Medulla oblongata (tissue), 1 donor: ENCODE measurements around the gene ZDHHC1.
A peak's percentile ranks its signal among the peaks of the same experiment; 100 is the strongest.
"Not testable (repeated sequence)": the region's sequence is repeated elsewhere in the genome, so short reads cannot be mapped to it uniquely, and the experiment has no call there.

ENCODE experiments used
- DNase-seq: peaks from one replicate; pipeline ENCODE4 v3.0.0-alpha.2; 2015; ENCODE audit errors: extremely low spot score

The ZDHHC1 gene

DNA sequence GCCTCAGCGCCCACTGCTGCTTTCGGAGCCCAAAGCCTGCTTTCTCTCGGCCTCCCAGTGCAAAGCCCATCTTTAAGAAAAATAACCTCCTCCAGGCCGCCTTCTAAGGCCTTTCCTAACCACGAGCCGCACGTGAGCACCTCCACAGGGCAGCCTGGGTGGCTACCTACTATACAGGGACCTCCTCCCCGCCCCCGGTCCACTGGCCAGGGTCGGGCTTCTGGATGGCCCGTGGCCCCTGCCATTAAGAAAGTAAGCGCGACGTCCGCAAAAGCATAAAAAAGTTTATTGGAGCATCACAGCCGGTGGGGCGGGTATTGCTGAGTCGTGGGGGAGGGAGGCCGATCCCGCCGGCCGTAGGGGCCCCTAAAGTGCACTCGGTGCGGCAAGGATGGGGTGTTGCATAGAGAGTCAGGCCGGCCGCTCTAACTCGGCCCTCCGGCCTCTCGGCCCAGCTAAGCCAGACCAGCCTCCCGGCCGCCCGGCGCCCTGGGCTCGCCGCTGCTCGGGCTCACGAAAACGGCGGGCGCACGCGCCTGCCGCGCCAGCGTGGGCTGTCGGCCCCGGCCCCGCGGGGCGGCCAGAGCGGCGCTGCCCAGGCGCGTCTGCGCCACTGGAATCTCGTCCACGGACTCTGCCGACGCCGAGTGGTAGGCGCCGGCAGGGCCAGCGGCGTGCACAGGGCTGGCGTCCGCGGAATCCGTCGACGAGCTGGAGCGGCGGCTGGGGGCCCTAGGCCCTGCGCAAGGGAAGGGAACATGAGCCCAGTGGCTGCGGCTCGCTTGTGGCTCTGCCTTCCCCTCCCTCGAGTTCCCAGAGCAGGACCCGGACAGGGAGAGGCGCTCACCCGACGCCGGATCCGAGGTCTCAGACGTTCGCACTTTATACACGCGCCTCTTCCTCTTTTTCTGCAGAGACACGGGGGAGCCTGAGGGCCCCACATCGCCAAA, 21.8 kb downstream of the ZDHHC1 start:
- peak; percentile 49 for DNase-seq

DNA sequence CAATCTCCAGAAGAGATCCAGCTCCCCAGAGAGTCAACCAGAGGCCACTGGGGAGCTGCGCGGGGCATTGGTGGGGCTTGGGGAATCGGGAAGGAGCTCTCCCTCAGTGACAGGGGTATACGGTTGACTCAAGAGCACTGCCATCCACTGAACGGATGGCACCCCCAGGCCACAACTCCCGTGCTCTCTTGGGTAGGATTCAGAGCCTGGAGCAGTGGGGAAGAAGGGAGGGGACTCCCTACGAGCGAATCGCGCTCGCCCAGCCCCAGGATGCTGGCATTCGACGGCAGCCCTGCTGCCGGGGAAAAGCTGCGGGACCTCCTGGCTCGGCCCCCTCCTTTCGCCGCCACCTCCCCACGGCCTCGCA, 22.5 kb downstream of the ZDHHC1 start:
- peak; percentile 33 for DNase-seq

DNA sequence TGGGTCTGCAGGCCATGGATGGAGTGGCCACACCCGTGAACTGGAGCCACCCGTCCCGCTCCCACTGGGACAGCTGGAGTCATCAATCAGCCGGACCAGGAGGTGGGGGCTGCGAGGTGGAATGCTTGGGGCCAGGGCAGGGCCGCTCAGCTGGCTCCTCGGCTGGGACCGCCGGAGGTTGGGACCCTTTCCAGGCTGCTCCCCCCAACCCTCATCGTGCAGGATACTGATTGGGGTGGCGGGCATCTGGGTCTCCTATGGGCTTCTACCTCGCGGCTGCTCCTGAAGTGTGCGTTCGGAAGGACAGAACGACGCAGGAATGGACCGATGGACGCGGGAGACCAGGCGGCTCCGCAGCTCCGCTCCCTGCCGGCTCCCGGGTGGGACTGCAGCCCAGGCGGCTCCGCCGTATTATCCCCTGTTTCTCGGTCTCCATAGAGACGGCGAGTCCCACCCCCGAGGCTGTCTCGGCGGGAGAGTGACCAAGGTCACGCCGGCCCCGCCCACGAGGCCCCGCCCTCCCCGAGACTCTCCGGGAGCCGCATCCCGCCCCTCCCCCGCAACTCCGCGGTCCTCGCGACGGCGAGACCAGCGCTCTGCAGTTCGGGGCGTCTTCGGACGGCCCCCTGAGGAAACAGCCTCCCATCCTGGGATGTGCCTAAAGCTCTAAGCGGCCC, 23.0 kb downstream of the ZDHHC1 start, which contains the start of gene TPPP3:
Gene TPPP3, minus strand, starts transcription at position 388 of the 677 bp plus-strand sequence. CDS start 2,387 bp downstream, outside the sequence.
- peak; percentile 89 for DNase-seq

DNA sequence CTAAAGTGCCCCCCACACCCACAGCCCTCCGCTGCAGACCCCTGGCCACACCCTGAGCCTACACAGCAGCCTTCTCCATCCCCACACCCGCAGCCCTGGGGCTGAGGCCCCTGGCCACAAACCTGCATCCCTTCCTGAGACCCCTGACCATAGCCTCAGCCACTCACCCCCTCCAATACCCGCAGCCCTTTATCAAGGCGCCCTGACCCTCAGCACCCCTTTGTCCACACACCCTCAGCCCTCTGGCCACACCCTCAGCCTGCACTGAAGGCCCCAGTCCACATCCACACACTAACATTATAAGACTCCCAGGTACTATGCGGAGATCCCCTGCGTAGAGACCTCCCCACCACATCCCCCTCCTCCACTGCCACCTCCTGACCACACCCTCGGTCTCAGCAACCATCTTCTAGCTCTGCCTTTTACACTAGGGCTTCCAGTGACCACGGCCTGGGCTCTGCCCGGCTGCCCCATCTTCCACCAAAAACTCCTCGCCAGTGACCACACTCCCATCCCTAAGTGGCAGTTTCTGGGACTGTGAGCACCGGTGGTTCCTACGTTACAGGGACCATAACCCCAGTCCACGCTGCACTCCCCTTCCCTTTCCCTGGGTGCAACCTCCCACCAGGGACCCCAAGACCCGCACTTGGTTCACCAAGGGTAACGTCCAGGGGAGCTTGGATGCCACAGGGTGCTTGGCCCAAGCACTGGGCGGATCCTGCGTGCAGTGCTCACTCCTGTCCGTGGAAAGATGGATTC, 23.8 kb downstream of the ZDHHC1 start:
- no peak for DNase-seq

DNA sequence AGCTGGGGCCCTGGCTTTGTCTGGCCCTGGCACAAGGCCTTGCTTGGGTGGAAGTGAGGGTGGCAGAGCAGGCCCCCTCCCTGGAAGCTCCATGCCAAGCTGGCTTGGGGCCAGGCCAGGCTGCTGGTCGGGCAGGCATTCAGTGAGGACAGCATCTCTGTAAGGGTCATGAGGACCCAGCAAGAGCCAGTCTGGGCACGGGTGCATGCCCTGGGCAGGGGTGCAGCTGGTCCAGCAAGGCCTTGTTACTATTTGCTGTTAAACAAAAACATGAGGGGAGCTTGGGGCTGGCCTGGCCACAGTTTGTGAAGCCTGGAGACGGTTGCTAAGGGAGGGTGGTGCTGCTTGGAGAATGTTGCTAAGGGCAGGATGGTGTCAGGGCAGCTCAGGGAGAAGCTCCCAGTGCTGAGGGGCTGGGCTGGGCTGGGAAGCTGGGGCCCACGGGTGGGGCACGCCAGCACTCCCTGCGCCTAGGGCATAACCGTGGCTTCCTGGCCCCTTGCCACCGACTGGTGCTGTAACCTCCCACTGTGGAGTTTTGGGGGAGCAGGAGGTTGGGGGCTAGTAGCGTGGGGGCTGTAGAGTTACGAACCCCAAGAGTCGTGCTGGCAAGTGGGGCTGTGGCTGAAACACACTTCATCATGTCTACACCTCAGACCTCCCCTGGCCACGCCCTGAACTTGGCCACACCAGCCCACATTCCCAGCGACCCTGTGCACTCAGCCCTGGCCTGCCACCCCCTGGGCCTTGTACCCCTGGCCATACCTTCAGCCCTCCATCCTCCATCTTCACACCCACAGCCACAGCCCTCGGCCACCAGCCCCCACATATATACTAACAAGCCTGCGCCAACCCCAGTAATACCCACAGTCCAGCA, 24.6 kb downstream of the ZDHHC1 start:
- peak; percentile 97 for DNase-seq

DNA sequence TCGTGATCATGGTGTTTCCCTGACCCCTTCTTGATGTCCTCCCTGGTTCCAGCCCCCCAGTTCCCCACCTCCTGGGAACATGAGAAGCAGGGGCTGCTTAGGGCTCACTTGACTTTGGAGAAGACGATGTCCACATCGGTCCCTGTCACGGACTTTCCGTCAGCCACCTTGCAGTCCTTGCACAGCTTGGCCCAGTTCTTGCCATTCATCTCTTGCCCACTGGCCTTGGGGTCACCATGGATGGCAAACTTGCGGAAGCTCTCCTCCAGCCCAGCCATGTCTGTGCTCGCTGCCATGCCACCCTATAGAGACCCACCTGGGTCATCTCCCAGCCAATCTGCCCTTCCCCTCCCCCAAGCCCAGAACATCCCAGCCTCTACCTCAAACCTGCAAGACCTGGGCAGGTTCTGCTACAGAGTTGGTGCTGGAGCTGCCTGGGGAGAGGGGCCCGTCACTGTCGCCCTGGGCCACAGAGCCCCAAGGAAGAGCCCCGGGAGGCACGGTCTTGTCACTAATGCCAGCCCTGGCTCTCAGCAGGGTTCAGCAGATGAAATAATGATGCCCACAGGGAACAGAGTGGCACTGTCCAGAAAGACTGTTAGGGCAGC, 25.4 kb downstream of the ZDHHC1 start:
- no peak for DNase-seq

GRCh38 chr16:67389911-67390815, 26.1 kb downstream of the ZDHHC1 start:
- DNase-seq = peak; percentile 89

DNA sequence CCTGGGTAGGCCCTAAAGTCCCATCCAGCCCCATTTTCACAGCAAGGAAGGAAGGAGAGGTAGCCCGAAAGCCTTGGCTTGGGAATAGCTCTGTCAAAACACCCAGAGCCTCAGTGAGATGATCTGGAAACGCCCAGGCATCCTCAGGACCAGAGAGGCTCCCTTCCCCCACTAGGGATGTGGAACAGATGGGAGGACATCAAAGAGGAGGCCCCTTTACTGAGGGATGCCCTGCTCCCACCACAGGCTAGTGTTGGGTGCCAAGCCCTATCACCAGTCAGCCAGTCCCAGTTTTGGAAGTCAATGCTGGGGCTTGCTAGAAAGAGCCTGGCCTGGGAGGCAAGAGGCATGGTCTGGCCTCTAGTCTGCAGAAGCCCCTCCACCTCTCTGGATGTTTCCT, 27.7 kb downstream of the ZDHHC1 start:
- DNase-seq = no peak

DNA sequence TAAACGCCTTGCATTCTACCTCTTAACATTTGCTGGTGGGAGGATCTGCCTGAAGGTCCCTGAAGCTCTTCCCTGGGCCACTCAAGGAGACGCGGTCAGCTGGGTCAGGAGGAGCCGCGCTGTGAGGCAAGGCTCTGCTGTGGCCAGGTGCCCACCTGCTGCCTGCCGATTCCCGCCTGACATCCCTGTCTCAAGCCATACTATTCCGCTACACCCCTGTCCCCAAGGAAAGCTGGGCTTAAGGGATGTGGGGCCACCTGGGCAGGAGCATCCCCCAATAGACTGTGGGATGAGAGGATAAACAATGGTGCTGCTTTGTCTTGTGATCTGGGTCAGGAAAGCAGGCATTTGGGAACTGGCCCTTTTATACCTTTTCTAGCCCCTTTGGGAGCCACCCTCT, 28.1 kb downstream of the ZDHHC1 start:
- DNase-seq = no peak

- no peak for DNase-seq
These were observed 28.7 kb downstream of the ZDHHC1 start for GRCh38 chr16:67387479-67388079.

GRCh38 chr16:67386861-67387455, 29.3 kb downstream of the ZDHHC1 start:
- DNase-seq = no peak

DNA sequence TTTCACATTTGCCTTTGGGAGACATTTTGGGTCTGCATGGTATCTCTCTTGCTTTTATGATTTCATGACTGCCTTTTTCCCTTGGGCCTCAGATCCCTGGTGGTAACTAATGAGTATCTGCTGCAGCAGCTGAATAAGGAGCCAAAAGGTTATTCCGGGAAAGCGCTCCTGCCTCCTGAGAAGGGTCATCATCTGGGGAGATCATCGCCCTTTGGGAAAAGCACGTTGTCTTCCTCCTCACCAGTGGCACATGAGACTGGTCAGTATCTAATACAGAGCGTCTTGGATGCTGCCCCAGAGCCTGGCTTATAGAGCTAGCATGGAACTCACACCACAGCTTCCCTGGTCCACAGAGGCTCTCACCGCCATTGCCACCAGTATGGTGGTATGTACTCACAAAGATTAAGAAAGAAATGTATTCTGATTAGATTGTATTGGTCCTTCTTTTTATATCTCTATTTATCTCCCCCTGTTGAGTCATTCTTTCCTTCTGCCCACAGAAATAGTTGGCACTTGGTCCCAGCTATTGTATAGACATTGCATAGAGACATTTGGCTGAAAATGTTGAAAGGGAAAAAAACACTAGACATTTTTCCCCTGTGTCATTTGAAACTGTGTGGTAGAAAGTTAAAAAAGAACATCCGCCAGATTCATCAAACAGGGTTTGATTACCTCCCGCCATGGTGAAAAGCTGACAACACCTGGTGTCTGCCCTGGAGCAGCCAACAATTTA, 31.3 kb downstream of the ZDHHC1 start:
- no peak for DNase-seq

GRCh38 chr16:67383284-67383683, 33.0 kb downstream of the ZDHHC1 start:
- no peak for DNase-seq

DNA sequence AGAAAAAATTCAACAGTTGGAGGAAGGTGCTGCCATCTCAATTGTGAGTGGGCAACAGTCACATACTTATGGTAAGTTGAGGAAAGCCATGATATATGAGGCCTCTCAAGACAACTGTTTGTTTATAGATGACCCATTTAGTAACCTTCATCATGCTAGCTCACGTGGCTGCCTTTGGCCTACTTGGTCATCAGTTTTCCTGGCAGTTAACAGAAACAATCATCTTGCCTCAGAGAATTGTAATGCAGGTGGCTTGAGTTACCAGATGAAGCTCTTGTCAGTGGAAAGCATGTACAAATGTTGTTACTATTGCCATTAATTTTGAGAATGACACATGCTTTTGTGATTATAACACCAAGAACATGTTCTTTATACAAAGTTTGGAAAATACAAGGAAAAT, 37.6 kb downstream of the ZDHHC1 start:
- no peak for DNase-seq

GRCh38 chr16:67376012-67376411, 40.3 kb downstream of the ZDHHC1 start:
- not testable (repeated sequence) for DNase-seq

DNA sequence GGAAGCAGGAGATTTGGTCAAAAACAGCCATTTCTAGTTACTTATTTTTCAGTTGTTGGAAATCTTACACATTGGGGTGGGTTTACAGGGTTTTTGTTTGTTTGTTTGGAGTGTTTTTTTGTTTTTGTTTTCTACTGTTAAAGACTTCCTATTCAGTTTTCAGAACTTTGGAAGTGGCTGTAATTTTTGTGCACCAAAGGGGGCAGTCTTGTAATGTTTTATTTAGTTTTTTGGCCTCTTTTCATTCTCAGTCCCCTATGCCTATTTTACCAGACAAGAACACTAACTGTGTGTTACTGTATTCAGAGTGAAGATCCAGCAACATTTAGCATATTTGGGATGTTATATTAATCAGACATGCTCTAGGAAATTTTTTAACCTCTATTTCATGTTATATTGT, 43.6 kb downstream of the ZDHHC1 start:
- peak; percentile 76 for DNase-seq

- no peak for DNase-seq
These were observed 45.6 kb downstream of the ZDHHC1 start for GRCh38 chr16:67370661-67371060.

DNA sequence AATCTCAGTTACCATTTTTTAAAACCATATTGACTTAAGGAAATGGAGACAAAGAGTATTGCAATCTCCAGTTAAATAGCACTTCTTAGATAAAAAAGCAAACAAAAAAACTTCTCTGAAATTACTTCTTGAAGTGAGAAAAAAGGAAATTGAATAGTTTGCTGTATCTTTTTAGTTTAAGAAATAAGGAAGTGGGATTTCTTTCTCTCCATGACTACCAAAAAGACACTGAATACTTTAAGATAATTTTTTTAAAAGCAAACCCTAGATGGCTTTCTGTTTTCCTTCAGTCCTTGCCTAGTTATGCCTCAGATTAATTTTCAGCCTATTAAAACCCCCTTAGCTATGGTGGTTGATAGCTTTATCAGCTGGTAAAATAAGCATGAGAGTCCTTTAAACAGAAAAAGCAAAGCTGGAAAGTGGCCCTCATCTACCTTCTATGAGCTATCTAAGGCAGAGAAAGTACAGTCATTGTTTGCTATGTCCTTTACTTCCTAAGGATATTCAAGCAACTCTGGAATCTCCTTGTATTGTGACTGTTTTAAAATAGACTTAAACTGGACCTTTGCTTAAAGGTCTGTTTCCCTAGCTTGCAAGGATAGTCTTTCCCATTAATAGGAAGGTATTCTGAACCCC, 51.6 kb downstream of the ZDHHC1 start:
- peak; percentile 23 for DNase-seq
